H9 (cell line): ENCODE data around the gene C2orf49. TPM values are rescaled to one million over a fixed set of nuclear protein-coding genes. Genes with fewer than 3 reads are reported as not detected.

Experiments used
- DNase-seq: peaks from one replicate; pipeline ENCODE4 v3.0.0-alpha.2; 2017
- H2AFZ ChIP-seq: one replicate; pipeline ENCODE4 v1.6.1; 2013; ENCODE audit warnings: mild to moderate bottlenecking, low read length, control low read depth, moderate library complexity
- H2AK5ac ChIP-seq: 2 replicates; pipeline ENCODE4 v1.6.1; 2013; ENCODE audit warnings: low read length, control low read depth, mixed read lengths; ENCODE audit not compliant: insufficient read length
- H2BK120ac ChIP-seq: one replicate; pipeline ENCODE4 v1.6.1; 2013; ENCODE audit warnings: low read depth, mild to moderate bottlenecking, low read length, control low read depth, inconsistent platforms; ENCODE audit not compliant: poor library complexity, severe bottlenecking
- H2BK12ac ChIP-seq: 2 replicates; pipeline ENCODE4 v1.6.1; 2013; ENCODE audit warnings: low read length, control low read depth, mixed read lengths, low read depth; ENCODE audit not compliant: insufficient read length
- H2BK15ac ChIP-seq: 2 replicates; pipeline ENCODE4 v1.6.1; 2013; ENCODE audit warnings: low read depth, low read length, control low read depth
- H2BK20ac ChIP-seq: one replicate; pipeline ENCODE4 v1.6.1; 2013; ENCODE audit warnings: low read depth, mild to moderate bottlenecking, low read length, control low read depth, inconsistent platforms; ENCODE audit not compliant: poor library complexity, severe bottlenecking
- H2BK5ac ChIP-seq: 2 replicates; pipeline ENCODE4 v1.6.1; 2013; ENCODE audit warnings: low read length, control low read depth, mixed read lengths; ENCODE audit not compliant: insufficient read length
- H3K14ac ChIP-seq: 2 replicates; pipeline ENCODE4 v1.6.1; 2013; ENCODE audit warnings: low read length, control low read depth; ENCODE audit not compliant: insufficient read depth
- H3K18ac ChIP-seq: 2 replicates; pipeline ENCODE4 v1.6.1; 2013; ENCODE audit warnings: low read depth, mild to moderate bottlenecking, mixed read lengths, low read length, control low read depth; ENCODE audit not compliant: insufficient read length
- H3K23ac ChIP-seq: 2 replicates; pipeline ENCODE4 v1.6.1; 2013; ENCODE audit warnings: low read length, control low read depth, mixed read lengths, low read depth; ENCODE audit not compliant: insufficient read length
- H3K23me2 ChIP-seq: 2 replicates; pipeline ENCODE4 v1.6.1; 2013; ENCODE audit warnings: low read depth, mild to moderate bottlenecking, mixed read lengths, low read length, control low read depth; ENCODE audit not compliant: insufficient read length, poor library complexity, severe bottlenecking
- H3K27ac ChIP-seq: 2 replicates; pipeline ENCODE4 v1.5.1; 2013; ENCODE audit warnings: low read length, control low read depth, mixed read lengths, low read depth; ENCODE audit not compliant: insufficient read length
- H3K27me3 ChIP-seq: 2 replicates; pipeline ENCODE4 v1.6.1; 2013; ENCODE audit warnings: low read length, control low read depth, inconsistent platforms; ENCODE audit not compliant: insufficient read depth
- H3K4ac ChIP-seq: 2 replicates; pipeline ENCODE4 v1.6.1; 2013; ENCODE audit warnings: low read depth, mild to moderate bottlenecking, control low read depth, inconsistent platforms, low read length, moderate library complexity
- H3K4me1 ChIP-seq: 2 replicates; pipeline ENCODE4 v1.6.1; 2013; ENCODE audit warnings: low read length, control low read depth, inconsistent platforms; ENCODE audit not compliant: insufficient read depth
- H3K4me2 ChIP-seq: 2 replicates; pipeline ENCODE4 v1.6.1; 2013; ENCODE audit warnings: low read length, control low read depth, mixed read lengths; ENCODE audit not compliant: insufficient read length, insufficient read depth
- H3K56ac ChIP-seq: 2 replicates; pipeline ENCODE4 v1.6.1; 2013; ENCODE audit warnings: low read depth, mild to moderate bottlenecking, mixed read lengths, low read length, control low read depth; ENCODE audit not compliant: insufficient read length
- H3K79me1 ChIP-seq: 2 replicates; pipeline ENCODE4 v1.6.1; 2013; ENCODE audit warnings: low read depth, mild to moderate bottlenecking, moderate library complexity, low read length, control low read depth, inconsistent platforms; ENCODE audit not compliant: insufficient read depth, poor library complexity, severe bottlenecking
- H3K79me2 ChIP-seq: 2 replicates; pipeline ENCODE4 v1.6.1; 2013; ENCODE audit warnings: low read length, control low read depth, inconsistent platforms; ENCODE audit not compliant: insufficient read depth
- H3K9ac ChIP-seq: 2 replicates; pipeline ENCODE4 v1.6.1; 2013; ENCODE audit warnings: low read length, control low read depth, mixed read lengths; ENCODE audit not compliant: insufficient read length; ENCODE audit errors: extremely low read depth
- H3K9me3 ChIP-seq: one replicate; pipeline ENCODE4 v1.6.1; 2013; ENCODE audit warnings: low read depth, low read length, inconsistent platforms; ENCODE audit not compliant: control insufficient read depth
- H3T11ph ChIP-seq: one replicate; pipeline ENCODE4 v1.6.1; 2013; ENCODE audit warnings: mild to moderate bottlenecking, low read length, control low read depth, inconsistent platforms
- H4K20me1 ChIP-seq: one replicate; pipeline ENCODE4 v1.6.1; 2013; ENCODE audit not compliant: control insufficient read depth, insufficient read length, insufficient read depth
- H4K5ac ChIP-seq: 2 replicates; pipeline ENCODE4 v1.6.1; 2013; ENCODE audit warnings: low read depth, mild to moderate bottlenecking, mixed read lengths, low read length, control low read depth; ENCODE audit not compliant: insufficient read length
- H4K8ac ChIP-seq: replicated peaks from 2 replicates; pipeline ENCODE4 v1.6.1; 2013; ENCODE audit warnings: low read length, control low read depth, mixed read lengths, low read depth; ENCODE audit not compliant: insufficient read length
- H4K91ac ChIP-seq: 2 replicates; pipeline ENCODE4 v1.6.1; 2013; ENCODE audit warnings: low read depth, mild to moderate bottlenecking, moderate library complexity, mixed read lengths, low read length, control low read depth; ENCODE audit not compliant: insufficient read length
- H3K27ac Mint-ChIP-seq, 3 experiments: 2 replicates in 2 of 3; 3 replicates in 1 of 3; pipeline ENCODE4 v1.8.0; 2020 to 2021; ENCODE audit warnings: mixed read lengths in 3 of 3, mild to moderate bottlenecking in 1 of 3, moderate library complexity in 1 of 3
- H3K27me3 Mint-ChIP-seq: 2 replicates; pipeline ENCODE4 v1.8.0; 2021; ENCODE audit warnings: low read depth, mild to moderate bottlenecking, moderate library complexity, mixed read lengths
- H3K36me3 Mint-ChIP-seq, 3 experiments: 2 replicates in 2 of 3; 3 replicates in 1 of 3; pipeline ENCODE4 v1.8.0; 2020 to 2021; ENCODE audit warnings: low read depth in 3 of 3, mixed read lengths in 3 of 3; ENCODE audit not compliant: insufficient read depth in 1 of 3
- H3K4me1 Mint-ChIP-seq, 2 experiments: 2 replicates each; pipeline ENCODE4 v1.8.0; 2020; ENCODE audit warnings: mixed read lengths in 2 of 2
- H3K4me3 Mint-ChIP-seq, 2 experiments: 2 replicates in 1 of 2; 3 replicates in 1 of 2; pipeline ENCODE4 v1.8.0; 2020 to 2021; ENCODE audit warnings: mild to moderate bottlenecking in 2 of 2, mixed read lengths in 2 of 2, moderate library complexity in 1 of 2
- H3K9me3 Mint-ChIP-seq, 2 experiments: 2 replicates in 1 of 2; 3 replicates in 1 of 2; pipeline ENCODE4 v1.8.0; 2020; ENCODE audit warnings: mild to moderate bottlenecking in 2 of 2, mixed read lengths in 2 of 2, moderate library complexity in 1 of 2
- CTCF ChIP-seq: fragments of 200-600 bp; sonication (generic); conservative IDR thresholded peaks from 3 replicates; pipeline ENCODE4 v1.8.0; 2021; ENCODE audit warnings: antibody characterized with exemption, mild to moderate bottlenecking
- WGBS: extraction: QIAGEN DNeasy Blood & Tissue Kit; methylation state at CpG from one replicate; pipeline ENCODE4 v1.1.7; 2013; ENCODE audit warnings: missing lambda C conversion rate, low lambda C conversion rate, mixed read lengths; ENCODE audit not compliant: insufficient read length; ENCODE audit errors: extremely low coverage; 5-methylcytosine and 5-hydroxymethylcytosine counted together
- total RNA-seq: library from RNA; stranded (reverse); gene quantifications from 2 replicates; pipeline ENCODE4 v1.2.1, GENCODE V29; 2021

C2orf49 gene
- total RNA-seq, 1 experiment from 2014 or later = 18.8 TPM

- Histone ChIP-seq H2AK5ac (no peak overlapping the region), H4K91ac (no peak overlapping the region), H3K18ac (no peak overlapping the region), H4K8ac (no peak overlapping the region), H3K23me2 (no peaks in the 10 kb centered on the region), H3K4me2 (no peak overlapping the region), H2BK20ac (no peak overlapping the region), H2BK12ac (no peak overlapping the region), H2AFZ (no peak overlapping the region), H3K9me3 (no peaks in the 10 kb centered on the region), H2BK15ac (no peak overlapping the region), H2BK120ac (no peak overlapping the region), H2BK5ac (no peak overlapping the region), H3K4ac (no peak overlapping the region), H3T11ph (no peak overlapping the region), H3K56ac (no peak overlapping the region), H3K4me1 (no peaks in the 10 kb centered on the region), H3K79me1 (no peaks in the 10 kb centered on the region), H4K5ac (no peak overlapping the region), H3K79me2 (no peaks in the 10 kb centered on the region), H3K14ac (no peak overlapping the region), H3K9ac (no peak overlapping the region), H3K23ac (no peak overlapping the region), H4K20me1 (no peaks in the 10 kb centered on the region), H3K27ac (no peak overlapping the region), H3K27me3 (no peaks in the 10 kb centered on the region)
- Mint-ChIP-seq H3K27me3 (no peaks in the 10 kb centered on the region; the same call in 1 of the 2 replicates), H3K4me3 (no peak overlapping the region), H3K9me3 (no peaks in the 10 kb centered on the region), H3K36me3 (peaks cover 7 to 39% (median 30%) of the 10 kb centered on the region in 3 experiments; a peak in 6 of 7 replicates), H3K4me1 (peaks cover 0 to 2% of the 10 kb centered on the region in 2 experiments; a peak in 1 of 4 replicates), H3K27ac (peak overlapping the region in 1 of 3 experiments; percentile 32; a peak in 1 of 7 replicates)
- TF ChIP-seq CTCF = no peak
- no peak for DNase-seq
- no CpG with 5 or more reads among the region's 3 CpGs for WGBS
Measured at GRCh38 chr2:105298017-105298416, 39.3 kb upstream of the C2orf49 start.
